ENCODE data around the gene EEIG2.

GRCh38 chr1:108527837-108528236, 32.1 kb upstream of the EEIG2 start:
- no peak for TF ChIP-seq POLR2AphosphoS5 (IDR thresholded peaks at IDR 0.05; ENCODE audit: low read depth, low read length)
- TF ChIP-seq POLR2A (IDR thresholded peaks at IDR 0.05; ENCODE audit: low read depth, low read length), result no peak

All from GM12892 (cell line).